Left ventricle myocardium superior (tissue), 1 donor: ENCODE data around the gene SHISA7. TPM values are rescaled to one million over a fixed set of nuclear protein-coding genes. Genes with fewer than 3 reads are reported as not detected.
A peak's percentile ranks its signal among the peaks of the same experiment; 100 is the strongest.

Source experiments
- ATAC-seq: fragments of 200-7000 bp; cut with Tn5 transposase; one replicate; pipeline ENCODE4 v1.9.1; 2020; ENCODE audit warnings: mild to moderate bottlenecking, moderate library complexity
- DNase-seq: peaks from one replicate; pipeline ENCODE4 v3.0.0-alpha.2; 2020
- intact Hi-C: fragments of 100-400 bp; cut with micrococcal nuclease; formaldehyde crosslinking; loops from one replicate; pipeline ENCODE4 v1.11.0; 2022
- total RNA-seq: library from RNA; stranded (reverse); fragmentation: NEBNext Ultra II Directional; extraction: Animal tissue kit (Norgen Biotek cat#: 25700); gene quantifications from one replicate; pipeline ENCODE4 v1.2.1, GENCODE V29; 2021
- donor health status: DM: no; HTN: yes; CAD: no; lungs with severe emphysema.

Gene SHISA7
- total RNA-seq, 1 donor from 2014 or later: not detected

GRCh38 chr19:55400281-55401087 is 42.6 kb downstream of the SHISA7 start:
- intact Hi-C loops: no loop called here
- DNase-seq: no peak
- no peak for ATAC-seq

DNA sequence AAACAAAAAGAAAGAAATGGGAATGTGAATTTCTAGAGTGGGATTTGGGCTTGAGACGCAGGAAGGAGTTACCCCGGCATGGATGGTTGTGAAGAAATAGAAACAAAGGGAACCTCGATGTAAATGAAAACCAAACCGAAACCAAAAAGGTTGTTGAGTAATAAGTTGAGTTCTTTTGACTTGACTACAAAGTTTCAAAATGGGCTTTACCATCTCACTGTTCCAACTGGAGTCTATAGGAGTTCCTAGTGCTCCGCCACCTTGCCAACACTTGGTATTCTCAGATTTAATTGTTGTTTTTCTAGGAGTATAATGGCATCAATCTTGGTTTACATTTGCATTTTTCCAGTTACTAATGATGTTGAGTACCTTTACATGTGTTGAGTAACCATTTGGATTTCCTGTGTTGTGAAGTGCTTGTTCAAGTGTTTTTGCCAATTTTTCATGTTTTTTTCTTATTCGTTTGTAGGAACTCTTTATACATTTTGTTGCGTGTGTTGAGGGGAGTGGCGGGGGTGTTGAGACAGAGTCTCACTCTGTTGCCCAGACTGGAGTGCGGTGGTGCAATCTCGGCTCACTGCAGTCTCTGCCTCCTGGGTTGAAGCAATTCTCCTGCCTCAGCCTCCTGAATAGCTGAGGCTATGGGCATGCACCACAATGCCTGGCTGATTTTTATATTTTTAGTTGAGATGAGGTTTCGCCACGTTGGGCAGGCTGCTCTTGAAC is 44.7 kb downstream of the SHISA7 start:
- ATAC-seq (no peak), DNase-seq (no peak)
- intact Hi-C loops: no loop called here

DNA sequence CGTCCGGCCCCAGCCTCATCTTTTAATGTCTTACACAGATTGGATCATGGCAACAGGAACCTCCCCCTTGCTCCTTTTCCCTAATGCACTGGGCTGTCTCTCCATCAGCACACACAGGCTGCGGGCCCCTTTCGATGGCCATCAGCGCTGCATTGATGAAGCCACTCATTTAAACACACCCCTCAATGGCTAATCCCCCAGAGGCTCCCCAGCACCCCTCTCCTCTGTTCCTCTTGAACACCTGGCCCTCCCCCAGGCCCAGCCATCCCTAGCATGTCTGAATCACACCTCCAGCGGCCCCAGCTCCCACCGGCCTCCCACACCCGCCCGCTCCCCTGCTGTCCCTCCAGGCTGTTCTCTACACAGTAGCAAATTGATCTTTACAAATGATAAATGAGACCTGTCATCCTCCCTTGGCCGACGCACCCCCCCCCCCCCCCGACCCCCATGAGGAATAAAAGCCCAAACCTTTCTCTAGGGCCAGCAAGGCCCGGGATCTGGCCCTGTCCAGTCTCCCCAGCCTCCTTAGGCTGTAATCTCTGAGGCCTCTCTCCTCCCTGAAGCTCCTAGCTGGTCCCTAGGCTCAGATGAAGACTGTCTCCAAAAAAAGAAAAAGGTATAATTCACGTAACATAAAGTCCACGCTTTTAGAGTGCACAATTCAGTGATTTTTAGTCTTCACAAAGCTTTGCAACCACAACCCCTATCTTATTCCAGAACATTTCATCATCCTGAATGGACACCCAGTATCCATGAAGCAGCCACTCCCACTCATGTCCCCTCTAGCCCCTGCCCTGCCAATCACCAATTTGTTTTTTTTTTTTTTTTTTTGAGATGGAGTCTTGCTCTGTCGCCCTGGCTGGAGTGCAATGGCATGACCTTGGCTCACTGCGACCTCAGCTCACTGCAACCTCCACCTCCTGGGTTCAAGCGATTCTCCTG is 50.0 kb downstream of the SHISA7 start:
- intact Hi-C loops: no loop called here
- no peak for DNase-seq
- no peak for ATAC-seq

DNA sequence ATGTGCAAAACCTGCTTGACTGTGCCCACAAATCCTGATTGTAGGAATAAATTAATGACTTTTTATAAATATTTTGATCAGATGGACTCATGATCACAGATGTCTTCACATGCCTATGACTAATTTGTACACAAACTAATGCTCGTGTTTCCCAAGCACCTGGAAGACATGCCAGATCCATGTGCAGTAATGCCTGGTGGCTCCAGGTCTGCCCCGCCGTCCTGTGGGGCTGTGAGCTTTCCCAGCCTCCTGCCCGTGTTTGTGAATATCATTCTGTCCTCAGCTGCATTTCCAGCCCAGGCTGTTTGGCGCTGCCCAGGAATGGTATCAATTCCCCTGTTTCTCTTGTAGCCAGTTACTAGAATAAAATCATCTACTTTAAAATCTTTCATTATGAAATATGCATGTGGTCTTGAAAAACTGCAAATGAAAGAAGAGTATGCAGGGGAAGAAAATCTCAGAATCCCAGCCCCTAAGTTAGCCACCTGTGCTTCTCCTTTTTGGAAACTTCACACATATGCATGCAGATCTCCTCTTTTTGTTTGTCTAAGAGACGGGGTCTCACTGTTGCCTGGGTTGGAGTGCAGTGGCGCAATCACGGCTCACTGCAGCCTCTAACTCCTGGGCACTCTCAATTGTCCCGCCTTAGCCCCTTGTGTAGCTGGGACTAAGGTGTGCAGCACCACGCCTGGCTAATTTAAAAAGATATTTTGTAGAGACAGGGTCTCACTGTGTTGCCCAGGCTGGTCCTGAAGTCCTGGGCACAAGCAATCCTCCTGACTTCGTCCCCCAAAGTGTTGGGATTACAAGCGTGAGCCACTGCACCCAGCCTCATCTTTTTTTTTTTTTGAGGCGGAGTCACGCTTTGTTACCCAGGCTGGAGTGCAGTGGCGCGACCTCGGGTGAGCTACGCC is 51.1 kb downstream of the SHISA7 start:
- no peak for ATAC-seq
- DNase-seq: no peak
- intact Hi-C loops: no loop called here

DNA sequence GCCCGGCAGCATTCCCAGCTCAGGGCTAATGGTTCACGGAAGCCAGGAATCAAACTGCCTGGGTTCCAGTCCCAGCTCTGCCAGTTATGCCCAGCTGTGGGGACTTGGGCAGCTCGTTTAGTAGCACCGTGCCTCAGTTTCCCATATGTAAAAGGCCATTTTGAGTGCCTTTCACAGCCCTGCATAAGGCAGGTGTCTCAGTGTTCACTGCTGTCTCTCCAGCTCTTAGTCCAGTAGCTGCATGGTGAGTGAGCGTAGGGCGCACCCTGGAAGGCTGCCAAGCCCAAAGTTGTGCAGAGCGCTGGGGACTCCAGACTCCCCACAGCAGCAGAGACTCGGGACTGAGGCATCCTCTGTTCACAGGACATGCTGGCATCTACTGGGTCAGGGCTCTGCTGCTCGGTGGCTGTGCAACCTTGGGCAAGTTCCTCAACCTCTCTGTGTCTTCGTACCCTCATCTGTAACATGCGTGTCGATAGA is 51.9 kb downstream of the SHISA7 start:
- no peak for ATAC-seq
- intact Hi-C loops: no loop called here
- DNase-seq: no peak

DNA sequence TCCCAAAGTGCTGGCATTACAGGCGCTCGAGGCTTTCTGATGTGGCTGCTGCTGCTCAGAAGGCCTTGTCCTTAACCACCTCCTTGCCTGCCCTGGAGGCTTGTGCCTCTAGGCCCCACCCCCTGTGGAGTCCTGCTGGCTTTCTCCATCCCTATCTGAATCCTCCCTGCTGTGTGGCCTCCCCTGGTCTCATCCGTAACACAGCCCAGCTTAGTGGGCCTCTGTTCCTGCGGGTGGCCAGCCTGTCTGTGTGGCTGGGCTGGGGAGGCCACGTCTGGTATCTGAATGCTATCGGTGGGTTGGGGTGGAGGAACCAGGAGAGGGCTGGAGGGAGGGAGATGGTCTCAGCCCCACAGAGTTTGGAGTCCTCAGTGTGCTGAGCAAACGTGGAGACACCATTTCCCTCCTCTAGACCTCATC is 52.6 kb downstream of the SHISA7 start:
- DNase-seq (no peak), ATAC-seq (no peak)
- intact Hi-C loops: no loop called here

- ATAC-seq: no peak
- DNase-seq: no peak
- intact Hi-C loops: no loop called here
Measured at GRCh38 chr19:55389386-55390317, 53.4 kb downstream of the SHISA7 start.

DNA sequence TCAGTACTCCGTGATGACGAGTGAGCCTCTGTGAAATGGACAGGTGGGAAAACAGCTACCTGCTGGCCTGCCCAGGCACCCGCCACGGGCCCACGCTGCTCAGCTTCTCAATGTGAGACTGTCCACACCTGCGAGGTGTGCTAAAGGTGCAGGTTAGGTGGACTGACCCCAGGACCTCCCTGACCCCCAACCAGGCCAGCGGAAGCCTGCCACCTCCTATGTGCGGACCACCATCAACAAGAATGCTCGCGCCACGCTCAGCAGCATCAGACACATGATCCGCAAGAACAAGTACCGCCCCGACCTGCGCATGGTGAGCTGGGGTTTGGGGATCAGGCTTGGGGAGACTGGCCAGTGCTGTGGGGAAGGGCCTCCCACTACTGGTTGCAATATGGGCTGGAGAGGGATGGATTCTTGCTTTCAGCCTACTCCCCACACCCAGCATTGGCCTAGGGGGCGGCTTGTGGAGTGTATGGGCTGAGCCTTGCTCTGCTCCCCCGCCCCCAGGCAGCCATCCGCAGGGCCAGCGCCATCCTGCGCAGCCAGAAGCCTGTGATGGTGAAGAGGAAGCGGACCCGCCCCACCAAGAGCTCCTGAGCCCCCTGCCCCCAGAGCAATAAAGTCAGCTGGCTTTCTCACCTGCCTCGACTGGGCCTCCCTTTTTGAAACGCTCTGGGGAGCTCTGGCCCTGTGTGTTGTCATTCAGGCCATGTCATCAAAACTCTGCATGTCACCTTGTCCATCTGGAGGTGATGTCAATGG is 55.2 kb downstream of the SHISA7 start:
- DNase-seq: no peak
- intact Hi-C loops: no loop called here
- ATAC-seq: no peak

DNA sequence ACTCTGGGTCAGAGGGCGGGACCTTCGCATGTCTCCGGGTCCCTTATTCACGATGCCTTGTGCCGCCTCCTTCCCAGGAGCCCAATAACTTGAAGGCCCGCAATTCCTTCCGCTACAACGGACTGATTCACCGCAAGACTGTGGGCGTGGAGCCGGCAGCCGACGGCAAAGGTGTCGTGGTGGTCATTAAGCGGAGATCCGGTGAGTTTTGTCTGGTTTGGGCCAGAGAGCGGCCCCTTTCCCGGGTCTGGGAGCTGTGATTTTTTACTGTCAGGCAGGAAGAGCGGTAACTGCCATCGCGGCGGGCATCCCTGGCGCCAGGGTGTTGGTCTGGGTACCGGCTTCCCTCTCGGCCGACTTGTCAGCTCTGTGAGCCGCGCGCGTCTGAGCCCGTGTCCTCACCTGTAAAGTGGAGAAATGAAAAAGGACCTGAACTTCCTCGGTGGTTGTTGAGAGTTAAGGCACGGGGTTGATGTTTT is 56.6 kb downstream of the SHISA7 start:
- intact Hi-C loops: no loop called here
- ATAC-seq (no peak), DNase-seq (no peak)

DNA sequence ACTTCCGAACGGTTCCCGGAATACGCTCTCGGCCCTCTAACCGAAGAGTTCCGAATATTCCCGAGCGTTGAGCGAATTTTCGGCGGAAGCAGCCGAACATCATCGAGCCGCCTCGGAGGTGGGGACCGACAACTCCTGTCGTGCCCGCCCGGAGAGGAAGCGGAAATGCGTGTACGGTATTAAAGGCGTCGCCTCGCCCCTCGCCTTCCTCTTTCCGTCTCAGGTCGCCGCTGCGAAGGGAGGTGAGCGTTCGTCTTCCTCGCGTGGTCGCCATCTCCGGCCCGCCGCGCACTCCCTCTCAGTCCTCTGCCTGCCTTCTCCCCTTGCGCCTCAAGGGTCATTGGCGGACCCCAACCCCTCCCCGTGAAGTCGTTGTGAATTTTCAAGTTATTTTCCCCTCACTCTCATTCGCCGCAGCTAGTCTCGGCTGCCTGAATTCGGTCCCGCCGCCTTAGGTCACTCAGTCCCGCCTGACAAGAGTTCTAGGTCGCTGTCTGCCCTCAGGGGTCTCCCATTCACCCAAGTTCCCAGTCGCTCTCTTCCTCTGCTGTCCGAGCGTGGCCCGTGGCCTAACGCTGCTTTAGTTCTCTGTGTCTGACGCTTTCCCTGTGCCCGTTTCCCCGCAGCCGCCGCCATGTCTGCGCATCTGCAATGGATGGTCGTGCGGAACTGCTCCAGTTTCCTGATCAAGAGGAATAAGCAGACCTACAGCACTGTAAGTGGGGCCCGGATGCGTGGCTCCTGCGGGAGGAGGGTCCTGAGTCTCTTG is 57.2 kb downstream of the SHISA7 start, which contains the start of gene RPL28:
Gene RPL28 (plus strand): TSS at position 209 of the 769 bp plus-strand sequence. CDS start 426 bp downstream, at position 635.
- ATAC-seq: peak; percentile 92
- peak; percentile 98 for DNase-seq
- intact Hi-C loops: no loop called here

DNA sequence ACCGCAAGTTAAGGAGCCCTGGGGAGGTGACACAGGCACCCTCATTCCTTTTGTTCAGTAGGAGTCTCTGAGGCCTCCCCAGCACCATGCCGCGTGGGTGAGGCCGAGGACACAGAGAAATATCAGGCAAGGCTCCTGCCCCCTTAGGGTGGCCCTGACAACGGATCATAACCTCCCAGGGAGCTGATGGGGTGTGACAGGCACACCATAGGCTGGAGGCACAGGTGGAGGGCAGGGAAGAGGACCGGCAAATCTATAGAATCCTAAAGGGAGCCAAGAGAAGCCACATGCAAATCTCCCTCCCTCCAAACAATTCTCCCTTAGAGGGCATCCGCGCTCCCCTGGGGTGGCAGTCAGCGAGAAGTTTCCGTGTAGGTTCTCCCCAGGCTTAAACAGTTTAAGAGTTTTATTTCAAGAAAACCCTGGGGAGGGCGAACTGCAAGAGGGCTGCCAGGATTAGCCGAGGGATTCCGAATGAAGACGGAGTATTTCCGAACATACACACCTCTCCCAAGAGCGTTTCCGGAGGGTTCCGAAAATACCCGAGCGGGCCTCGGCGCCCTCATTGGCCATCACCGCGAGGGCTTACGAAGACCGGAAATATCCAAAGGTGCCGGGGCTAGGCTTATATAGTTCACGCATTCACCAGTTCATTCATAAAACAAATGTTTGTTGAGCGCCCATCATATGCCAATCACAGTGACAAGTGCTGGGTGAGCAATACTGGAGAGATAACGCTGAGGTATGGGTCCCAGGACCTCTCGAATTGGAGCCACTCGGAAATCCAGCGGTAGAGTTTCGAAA is 58.0 kb downstream of the SHISA7 start:
- intact Hi-C loops: no loop called here
- peak; percentile 98 for DNase-seq

DNA sequence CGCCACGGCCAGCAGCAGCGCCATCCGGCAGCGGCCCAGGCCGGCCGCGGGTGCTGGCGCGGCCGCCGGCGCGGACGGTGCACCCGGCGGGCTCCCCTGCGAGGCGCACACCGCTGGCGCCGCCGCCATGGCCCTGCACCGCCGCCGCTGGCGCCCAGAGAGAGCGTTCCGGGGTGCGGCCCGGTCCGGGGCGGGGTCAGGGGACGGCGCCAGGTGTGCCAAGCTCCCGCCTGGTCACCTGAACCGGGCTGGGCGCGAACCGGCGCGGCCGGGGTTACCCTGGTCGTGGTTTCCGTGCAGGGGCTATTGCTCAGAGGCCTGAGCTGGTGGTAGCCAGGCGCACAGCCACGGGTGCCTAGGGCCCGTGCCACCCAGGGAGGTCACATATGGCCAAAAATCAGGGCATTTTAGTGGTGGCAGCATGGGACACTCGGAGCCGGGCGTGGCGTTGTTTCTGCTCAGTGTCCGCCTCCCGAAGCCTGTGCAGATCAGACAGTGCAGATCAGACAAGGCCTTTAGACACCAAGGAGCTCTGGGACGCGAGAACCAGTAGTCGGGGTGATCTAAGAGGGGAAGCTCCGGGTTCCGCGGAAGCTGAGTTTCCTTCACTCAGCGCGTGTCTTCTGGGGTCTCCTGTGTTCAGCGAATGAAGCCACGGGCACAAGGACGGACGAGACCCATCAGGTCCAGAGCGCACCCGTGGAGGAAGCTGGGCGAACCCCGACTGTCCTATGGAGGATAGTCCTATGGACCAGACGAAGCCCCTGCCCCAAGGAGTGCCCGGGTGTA is 58.8 kb downstream of the SHISA7 start, which contains the start of gene TMEM238:
Gene TMEM238 (minus strand): TSS at position 162 of the 789 bp plus-strand sequence. CDS start 33 bp downstream, at position 129.
- peak; percentile 2 for ATAC-seq
- DNase-seq: no peak
- intact Hi-C loops: no loop called here

More for the DNA sequence above, 58.0 kb downstream of the SHISA7 start:
- ATAC-seq: peak; percentile 90

GRCh38 chr19:55383279-55384130 is 59.6 kb downstream of the SHISA7 start:
- peak; percentile 76 for DNase-seq
- ATAC-seq: peak; percentile 3
- intact Hi-C loops: no loop called here
